Karpas-422 (cell line): ENCODE data around the gene ARMC5. TPM values are rescaled to one million over a fixed set of nuclear protein-coding genes. Genes with fewer than 3 reads are reported as not detected.
"Not testable (repeated sequence)": the region's sequence is repeated elsewhere in the genome, so short reads cannot be mapped to it uniquely, and the experiment has no call there.

Experiments used
- DNase-seq: peaks from one replicate; pipeline ENCODE4 v3.0.0-alpha.2; 2015
- H2AFZ ChIP-seq: fragments of 200-600 bp; sonication (generic); 2 replicates; pipeline ENCODE4 v1.6.1; 2014; ENCODE audit warnings: antibody characterized with exemption, low read length, mixed read lengths
- H3K27ac ChIP-seq: fragments of 200-600 bp; sonication (generic); 2 replicates; pipeline ENCODE4 v1.5.1; 2014; ENCODE audit warnings: mild to moderate bottlenecking, low read length, moderate library complexity
- H3K27me3 ChIP-seq: fragments of 200-600 bp; sonication (generic); 2 replicates; pipeline ENCODE4 v1.6.1; 2014; ENCODE audit warnings: low read length, mixed read lengths
- H3K36me3 ChIP-seq: fragments of 200-600 bp; sonication (generic); 2 replicates; pipeline ENCODE4 v1.6.1; 2014; ENCODE audit warnings: low read length, mixed read lengths; ENCODE audit not compliant: insufficient read depth
- H3K4me1 ChIP-seq: fragments of 200-600 bp; sonication (generic); 2 replicates; pipeline ENCODE4 v1.6.1; 2014; ENCODE audit warnings: mild to moderate bottlenecking, low read length, mixed read lengths
- H3K4me2 ChIP-seq: fragments of 200-600 bp; sonication (generic); 2 replicates; pipeline ENCODE4 v1.6.1; 2014; ENCODE audit warnings: low read length, low read depth, mild to moderate bottlenecking; ENCODE audit not compliant: poor library complexity, severe bottlenecking
- H3K4me3 ChIP-seq: fragments of 200-600 bp; sonication (generic); 2 replicates; pipeline ENCODE4 v1.5.1; 2014; ENCODE audit warnings: mild to moderate bottlenecking, antibody characterized with exemption, low read length, mixed read lengths
- H3K79me2 ChIP-seq: fragments of 200-600 bp; sonication (generic); 2 replicates; pipeline ENCODE4 v1.6.1; 2014; ENCODE audit warnings: mild to moderate bottlenecking, low read length, mixed read lengths
- H3K9ac ChIP-seq: fragments of 200-600 bp; sonication (generic); 2 replicates; pipeline ENCODE4 v1.6.0; 2014; ENCODE audit warnings: low read length
- H3K9me2 ChIP-seq: fragments of 200-600 bp; sonication (generic), shearing (Covaris generic); replicated peaks from 2 replicates; pipeline ENCODE4 v1.6.0; 2014; ENCODE audit warnings: mild to moderate bottlenecking, low read length, moderate library complexity; ENCODE audit not compliant: insufficient read depth
- H3K9me3 ChIP-seq: fragments of 300-700, 200-600 bp; sonication (generic); 2 replicates; pipeline ENCODE4 v1.6.1; 2014; ENCODE audit warnings: low read length, mixed read lengths
- H4K20me1 ChIP-seq: fragments of 200-600 bp; sonication (generic); 2 replicates; pipeline ENCODE4 v1.6.1; 2014; ENCODE audit warnings: mild to moderate bottlenecking, antibody characterized with exemption, low read length, low read depth; ENCODE audit not compliant: insufficient read depth
- total RNA-seq: library from RNA; depleted of rRNA; stranded (reverse); fragments of >200 nt; shearing (Covaris generic); gene quantifications from 2 replicates; pipeline ENCODE4 v1.2.3, GENCODE V29; 2014; ENCODE audit warnings: low replicate concordance

The ARMC5 gene
- total RNA-seq, 1 experiment from 2014 or later = 1.5 TPM

GRCh38 chr16:31439023-31439422 is 20.3 kb upstream of the ARMC5 start:
- Histone ChIP-seq H3K4me1 (peaks cover 29% of the 10 kb centered on the region), H3K4me3 (peak overlapping the region; percentile 22; the same call in 1 of the 2 replicates), H3K4me2 (peak overlapping the region; percentile 73), H3K27ac (0 out of 2 replicates have a peak overlapping the region, but pooled peaks have one; percentile 16), H3K9ac (peak overlapping the region; percentile 39)
- not testable (repeated sequence) for H3K36me3 ChIP-seq, H4K20me1 ChIP-seq, H3K9me3 ChIP-seq, H3K9me2 ChIP-seq, H3K79me2 ChIP-seq, H2AFZ ChIP-seq, H3K27me3 ChIP-seq
- peak; percentile 78 for DNase-seq

GRCh38 chr16:31439519-31439918 is 19.8 kb upstream of the ARMC5 start:
- no peaks in the 10 kb centered on the region for H3K9me3 ChIP-seq
- no peaks in the 10 kb centered on the region for H3K36me3 ChIP-seq
- H3K27ac ChIP-seq = 0 out of 2 replicates have a peak overlapping the region, but pooled peaks have one; percentile 16
- peak overlapping the region; percentile 44; the same call in 1 of the 2 replicates for H2AFZ ChIP-seq
- no peaks in the 10 kb centered on the region for H3K27me3 ChIP-seq
- H3K9ac ChIP-seq = peak overlapping the region; percentile 39
- peaks cover 29% of the 10 kb centered on the region for H3K4me1 ChIP-seq
- H4K20me1 ChIP-seq = no peaks in the 10 kb centered on the region
- DNase-seq = peak; percentile 45
- no peaks in the 10 kb centered on the region for H3K9me2 ChIP-seq
- H3K4me2 ChIP-seq = peak overlapping the region; percentile 73
- no peaks in the 10 kb centered on the region for H3K79me2 ChIP-seq
- peak overlapping the region; percentile 22; the same call in 1 of the 2 replicates for H3K4me3 ChIP-seq

GRCh38 chr16:31440516-31441184 is 18.7 kb upstream of the ARMC5 start:
- Histone ChIP-seq H3K36me3 (no peaks in the 10 kb centered on the region), H3K4me3 (no peak overlapping the region), H3K9me2 (no peaks in the 10 kb centered on the region), H3K79me2 (no peaks in the 10 kb centered on the region), H2AFZ (no peak overlapping the region), H3K4me1 (peaks cover 29% of the 10 kb centered on the region), H3K4me2 (no peak overlapping the region), H3K27ac (no peak overlapping the region), H3K27me3 (no peaks in the 10 kb centered on the region), H4K20me1 (no peaks in the 10 kb centered on the region), H3K9me3 (no peaks in the 10 kb centered on the region), H3K9ac (no peak overlapping the region)
- DNase-seq = no peak

- Histone ChIP-seq H3K36me3 (no peaks in the 10 kb centered on the region), H4K20me1 (no peaks in the 10 kb centered on the region), H2AFZ (no peak overlapping the region), H3K9me3 (no peaks in the 10 kb centered on the region), H3K79me2 (no peaks in the 10 kb centered on the region), H3K4me2 (no peak overlapping the region), H3K4me1 (peaks cover 29% of the 10 kb centered on the region), H3K27me3 (no peaks in the 10 kb centered on the region), H3K27ac (no peak overlapping the region), H3K9ac (no peak overlapping the region), H3K9me2 (no peaks in the 10 kb centered on the region), H3K4me3 (no peak overlapping the region)
- DNase-seq = no peak
Measured at GRCh38 chr16:31441956-31442355, 17.3 kb upstream of the ARMC5 start.

- not testable (repeated sequence) for H3K4me2 ChIP-seq, H3K27me3 ChIP-seq
Measured at GRCh38 chr16:31445931-31446330, 13.4 kb upstream of the ARMC5 start.

GRCh38 chr16:31451201-31451600 is 8.1 kb upstream of the ARMC5 start:
- DNase-seq = no peak
- Histone ChIP-seq H3K4me1 (no peaks in the 10 kb centered on the region), H3K27me3 (no peaks in the 10 kb centered on the region), H2AFZ (no peak overlapping the region), H3K4me2 (no peak overlapping the region), H4K20me1 (peaks cover 12% of the 10 kb centered on the region; the same call in 1 of the 2 replicates), H3K27ac (no peak overlapping the region), H3K36me3 (no peaks in the 10 kb centered on the region), H3K79me2 (no peaks in the 10 kb centered on the region), H3K9ac (no peak overlapping the region), H3K9me2 (no peaks in the 10 kb centered on the region), H3K4me3 (no peak overlapping the region), H3K9me3 (no peaks in the 10 kb centered on the region)

More at GRCh38 chr16:31445931-31446330, 13.4 kb upstream of the ARMC5 start:
- not testable (repeated sequence) for H3K9me2 ChIP-seq, H4K20me1 ChIP-seq, H3K36me3 ChIP-seq, H3K9me3 ChIP-seq, H3K79me2 ChIP-seq, H3K9ac ChIP-seq, H3K4me3 ChIP-seq, H3K27ac ChIP-seq, H2AFZ ChIP-seq, H3K4me1 ChIP-seq, DNase-seq

- no peaks in the 10 kb centered on the region for H3K36me3 ChIP-seq
- peak; percentile 51 for DNase-seq
- H3K79me2 ChIP-seq = peaks cover 1% of the 10 kb centered on the region
- no peak overlapping the region for H3K4me3 ChIP-seq
- no peak overlapping the region for H2AFZ ChIP-seq
- H3K9ac ChIP-seq = no peak overlapping the region
- H3K27ac ChIP-seq = no peak overlapping the region
- H3K9me2 ChIP-seq = no peaks in the 10 kb centered on the region
- H3K4me1 ChIP-seq = no peaks in the 10 kb centered on the region
- H3K27me3 ChIP-seq = no peaks in the 10 kb centered on the region
- H3K9me3 ChIP-seq = no peaks in the 10 kb centered on the region
- no peak overlapping the region for H3K4me2 ChIP-seq
- H4K20me1 ChIP-seq = peaks cover 17% of the 10 kb centered on the region; the same call in 1 of the 2 replicates
Measured at GRCh38 chr16:31451681-31452351, 7.5 kb upstream of the ARMC5 start.

- Histone ChIP-seq H3K9me3 (no peaks in the 10 kb centered on the region), H3K9ac (no peak overlapping the region), H3K27me3 (no peaks in the 10 kb centered on the region), H2AFZ (no peak overlapping the region), H4K20me1 (peaks cover 25% of the 10 kb centered on the region; the same call in 1 of the 2 replicates), H3K27ac (no peak overlapping the region), H3K4me1 (peaks cover 7% of the 10 kb centered on the region), H3K4me2 (no peak overlapping the region), H3K9me2 (no peaks in the 10 kb centered on the region), H3K36me3 (no peaks in the 10 kb centered on the region), H3K4me3 (no peak overlapping the region), H3K79me2 (peaks cover 10% of the 10 kb centered on the region)
- DNase-seq = no peak
Measured at GRCh38 chr16:31452631-31453106, 6.6 kb upstream of the ARMC5 start.
